Peyer's patch (tissue), 4 donors: Measurements from ENCODE around the gene MAP3K3. TPM values are rescaled to one million over a fixed set of nuclear protein-coding genes. Genes with fewer than 3 reads are reported as not detected.
"Not testable (repeated sequence)": the region's sequence is repeated elsewhere in the genome, so short reads cannot be mapped to it uniquely, and the experiment has no call there.

Source experiments
- DNase-seq, 3 donors: peaks; one replicate each; pipeline ENCODE4 v3.0.0-alpha.2; 2017 to 2019
- H3K27ac ChIP-seq, 4 donors: fragments of 200-600 bp; sonication (generic); one replicate each; pipeline ENCODE4 v1.5.1; 2016 to 2019
- H3K27me3 ChIP-seq, 2 donors: fragments of 200-600 bp; sonication (generic); one replicate each; pipeline ENCODE4 v1.5.1; 2019
- H3K36me3 ChIP-seq, 3 donors: fragments of 200-600 bp; sonication (generic); one replicate each; pipeline ENCODE4 v1.5.1; 2016 to 2019
- H3K4me1 ChIP-seq, 4 donors: fragments of 200-600 bp; sonication (generic); one replicate each; pipeline ENCODE4 v1.5.1; 2016 to 2019
- H3K4me3 ChIP-seq, 4 donors: fragments of 200-600 bp; sonication (generic); 1 replicate in 3 of 4; 2 replicates in 1 of 4; pipeline ENCODE4 v1.5.1; 2016 to 2019; ENCODE audit warnings: mild to moderate bottlenecking in 1 of 4
- H3K9me3 ChIP-seq, 4 donors: fragments of 200-600 bp; sonication (generic); one replicate each; pipeline ENCODE4 v1.5.1; 2016 to 2019; ENCODE audit warnings: mild to moderate bottlenecking in 1 of 4
- CTCF ChIP-seq, 6 experiments: fragments of 450-650 bp in 4 of 6; fragments of 200-600 bp in 2 of 6; sonication (generic) in 1 of 6; IDR thresholded peaks; one replicate each; pipeline ENCODE4 v1.5.1; 2017 to 2019; ENCODE audit warnings: antibody characterized with exemption in 6 of 6, mild to moderate bottlenecking in 3 of 6, moderate library complexity in 1 of 6
- POLR2A ChIP-seq, 2 donors: fragments of 450-650 bp; IDR thresholded peaks; one replicate each; pipeline ENCODE4 v1.5.1; 2017; ENCODE audit warnings: antibody characterized with exemption in 2 of 2, mild to moderate bottlenecking in 2 of 2, moderate library complexity in 2 of 2
- total RNA-seq, 4 donors: library from RNA; depleted of rRNA; stranded (reverse); fragments of >200 nt; gene quantifications; one replicate each; pipeline ENCODE4 v1.1.0, GENCODE V29; 2016

MAP3K3 gene
- total RNA-seq, 4 donors from 2014 or later = 17.3 to 61.9 (median 39.2) TPM

GRCh38 chr17:63709110-63709509, 86.9 kb downstream of the MAP3K3 start:
- peaks cover 0 to 74% (median 0%) of the 10 kb centered on the region in 3 donors for H3K36me3 ChIP-seq
- H3K4me3 ChIP-seq = no peak overlapping the region
- peak in 1 of 3 donors; percentile 34 for DNase-seq
- no peaks in the 10 kb centered on the region for H3K27me3 ChIP-seq
- H3K27ac ChIP-seq = no peak overlapping the region
- no peak for TF ChIP-seq POLR2A (IDR thresholded peaks at IDR 0.05)
- no peak for TF ChIP-seq CTCF (IDR thresholded peaks at IDR 0.05)
- H3K9me3 ChIP-seq = no peaks in the 10 kb centered on the region
- peaks cover 0 to 11% (median 5%) of the 10 kb centered on the region in 4 donors for H3K4me1 ChIP-seq

GRCh38 chr17:63714550-63715277, 92.5 kb downstream of the MAP3K3 start:
- H3K4me1 ChIP-seq = no peaks in the 10 kb centered on the region
- no peak for DNase-seq
- no peak overlapping the region for H3K27ac ChIP-seq
- no peaks in the 10 kb centered on the region for H3K27me3 ChIP-seq
- no peak for TF ChIP-seq CTCF (IDR thresholded peaks at IDR 0.05)
- TF ChIP-seq POLR2A (IDR thresholded peaks at IDR 0.05) = no peak
- no peak overlapping the region for H3K4me3 ChIP-seq
- H3K9me3 ChIP-seq = no peaks in the 10 kb centered on the region
- peaks cover 0 to 39% (median 0%) of the 10 kb centered on the region in 3 donors for H3K36me3 ChIP-seq

- H3K27me3 ChIP-seq = no peaks in the 10 kb centered on the region
- H3K27ac ChIP-seq = no peak overlapping the region
- H3K4me1 ChIP-seq = no peaks in the 10 kb centered on the region
- no peak for TF ChIP-seq POLR2A (IDR thresholded peaks at IDR 0.05)
- TF ChIP-seq CTCF (IDR thresholded peaks at IDR 0.05) = no peak
- no peak for DNase-seq
- no peaks in the 10 kb centered on the region for H3K9me3 ChIP-seq
- peaks cover 0 to 22% (median 0%) of the 10 kb centered on the region in 3 donors for H3K36me3 ChIP-seq
- H3K4me3 ChIP-seq = no peak overlapping the region
Observed at GRCh38 chr17:63716426-63716825, 94.2 kb downstream of the MAP3K3 start.

- no peak for DNase-seq
- peaks cover 0 to 5% (median 0%) of the 10 kb centered on the region in 3 donors for H3K36me3 ChIP-seq
- no peak overlapping the region for H3K27ac ChIP-seq
- H3K4me3 ChIP-seq = no peak overlapping the region
- no peaks in the 10 kb centered on the region for H3K4me1 ChIP-seq
- TF ChIP-seq CTCF (IDR thresholded peaks at IDR 0.05) (no peak), POLR2A (IDR thresholded peaks at IDR 0.05) (no peak)
- no peaks in the 10 kb centered on the region for H3K9me3 ChIP-seq
- no peaks in the 10 kb centered on the region for H3K27me3 ChIP-seq
Observed at GRCh38 chr17:63718988-63719387, 96.8 kb downstream of the MAP3K3 start.

- H3K4me3 ChIP-seq, H3K9me3 ChIP-seq, H3K36me3 ChIP-seq, DNase-seq, H3K4me1 ChIP-seq, H3K27me3 ChIP-seq, H3K27ac ChIP-seq: not testable (repeated sequence)
Observed at GRCh38 chr17:63720194-63720593, 98.0 kb downstream of the MAP3K3 start.

- DNase-seq = no peak
- no peak for TF ChIP-seq POLR2A (IDR thresholded peaks at IDR 0.05)
- no peak for TF ChIP-seq CTCF (IDR thresholded peaks at IDR 0.05)
- Histone ChIP-seq H3K27ac (no peak overlapping the region), H3K9me3 (no peaks in the 10 kb centered on the region), H3K4me3 (no peak overlapping the region), H3K4me1 (no peaks in the 10 kb centered on the region), H3K27me3 (no peaks in the 10 kb centered on the region), H3K36me3 (peaks cover 0 to 32% (median 0%) of the 10 kb centered on the region in 3 donors)
Observed at GRCh38 chr17:63722403-63722802, 100.2 kb downstream of the MAP3K3 start.
